Fibroblast of lung (primary cell): ENCODE data around the gene HOXA1. TPM values are rescaled to one million over a fixed set of nuclear protein-coding genes. Genes with fewer than 3 reads are reported as not detected.

Source experiments
- DNase-seq, 2 donors: peaks; one replicate each; pipeline versions ENCODE4 v3.0.0 to v3.0.0-alpha.2; 2010; ENCODE audit warnings: low read depth in 2 of 2
- H2AFZ ChIP-seq: 2 replicates; pipeline ENCODE4 v1.5.1; 2012; ENCODE audit warnings: low read length, control low read depth, inconsistent platforms
- H3K27ac ChIP-seq: 2 replicates; pipeline ENCODE4 v1.5.1; 2011; ENCODE audit warnings: low read length, control low read depth; ENCODE audit not compliant: insufficient read depth
- H3K27me3 ChIP-seq: 2 replicates; pipeline ENCODE4 v1.5.1; 2011; ENCODE audit warnings: mild to moderate bottlenecking, low read length; ENCODE audit not compliant: control insufficient read depth, insufficient read depth
- H3K36me3 ChIP-seq: 2 replicates; pipeline ENCODE4 v1.5.1; 2011; ENCODE audit warnings: low read length; ENCODE audit not compliant: control insufficient read depth, insufficient read depth
- H3K4me1 ChIP-seq: 2 replicates; pipeline ENCODE4 v1.5.1; 2011; ENCODE audit warnings: low read length; ENCODE audit not compliant: control insufficient read depth, insufficient read depth; ENCODE audit errors: extremely low read depth
- H3K4me2 ChIP-seq: 2 replicates; pipeline ENCODE4 v1.5.1; 2011; ENCODE audit warnings: low read length, control low read depth; ENCODE audit not compliant: insufficient read depth; ENCODE audit errors: extremely low read depth
- H3K4me3 ChIP-seq, 4 experiments: fragments of 200-600 bp in 1 of 4; sonication (generic) in 1 of 4; replicated peaks in 1 of 4; 2 replicates each; pipeline ENCODE4 v1.5.1; 2011 to 2016; ENCODE audit warnings: low read length in 4 of 4, low read depth in 3 of 4, mild to moderate bottlenecking in 3 of 4, control low read depth in 2 of 4, inconsistent platforms in 1 of 4, mixed read lengths in 1 of 4; ENCODE audit not compliant: insufficient read depth in 1 of 4; ENCODE audit errors: control extremely low read depth in 1 of 4
- H3K79me2 ChIP-seq: 2 replicates; pipeline ENCODE4 v1.5.1; 2012; ENCODE audit warnings: mild to moderate bottlenecking, low read length, inconsistent platforms; ENCODE audit not compliant: control insufficient read depth, insufficient read depth
- H3K9ac ChIP-seq: 2 replicates; pipeline ENCODE4 v1.5.1; 2011; ENCODE audit warnings: mild to moderate bottlenecking, low read length, control low read depth; ENCODE audit not compliant: insufficient read depth
- H3K9me3 ChIP-seq: 2 replicates; pipeline ENCODE4 v1.5.1; 2012; ENCODE audit warnings: low read depth, low read length; ENCODE audit not compliant: control insufficient read depth, insufficient read depth
- H4K20me1 ChIP-seq: 2 replicates; pipeline ENCODE4 v1.5.1; 2011; ENCODE audit warnings: low read length; ENCODE audit not compliant: control insufficient read depth, insufficient read depth; ENCODE audit errors: extremely low read depth
- EZH2 ChIP-seq: IDR thresholded peaks from 2 replicates; pipeline ENCODE4 v1.5.1; 2012; ENCODE audit warnings: low read length, control low read depth, mild to moderate bottlenecking; ENCODE audit errors: missing control alignments
- polyA plus RNA-seq, 2 donors: library from polyadenylated mRNA; depleted of rRNA in 1 of 2; stranded (reverse) in 1 of 2; unstranded in 1 of 2; fragments of >200 nt; gene quantifications; 2 replicates each; pipeline ENCODE4 v1.2.1, GENCODE V29; 2011 to 2012; ENCODE audit warnings: missing spikeins in 1 of 2
- total RNA-seq: library from RNA; depleted of rRNA; stranded (reverse); fragments of >200 nt; gene quantifications from 2 replicates; pipeline ENCODE4 v1.2.1, GENCODE V29; 2014
- TF ChIP-seq, protein P1 (sequence below), 2 donors: IDR thresholded peaks in 1 of 2; conservative IDR thresholded peaks in 1 of 2; 1 replicate in 1 of 2; 2 replicates in 1 of 2; pipeline ENCODE4 v1.5.1; 2011 to 2012; ENCODE audit warnings: low read length in 2 of 2, control low read depth in 1 of 2, inconsistent platforms in 1 of 2, low read depth in 1 of 2, mild to moderate bottlenecking in 1 of 2

The HOXA1 gene
- total and polyA plus RNA-seq, 2 donors (not counting 1 experiment from before 2014, with no cell fraction given), result 0.50 to 0.83 TPM

DNA sequence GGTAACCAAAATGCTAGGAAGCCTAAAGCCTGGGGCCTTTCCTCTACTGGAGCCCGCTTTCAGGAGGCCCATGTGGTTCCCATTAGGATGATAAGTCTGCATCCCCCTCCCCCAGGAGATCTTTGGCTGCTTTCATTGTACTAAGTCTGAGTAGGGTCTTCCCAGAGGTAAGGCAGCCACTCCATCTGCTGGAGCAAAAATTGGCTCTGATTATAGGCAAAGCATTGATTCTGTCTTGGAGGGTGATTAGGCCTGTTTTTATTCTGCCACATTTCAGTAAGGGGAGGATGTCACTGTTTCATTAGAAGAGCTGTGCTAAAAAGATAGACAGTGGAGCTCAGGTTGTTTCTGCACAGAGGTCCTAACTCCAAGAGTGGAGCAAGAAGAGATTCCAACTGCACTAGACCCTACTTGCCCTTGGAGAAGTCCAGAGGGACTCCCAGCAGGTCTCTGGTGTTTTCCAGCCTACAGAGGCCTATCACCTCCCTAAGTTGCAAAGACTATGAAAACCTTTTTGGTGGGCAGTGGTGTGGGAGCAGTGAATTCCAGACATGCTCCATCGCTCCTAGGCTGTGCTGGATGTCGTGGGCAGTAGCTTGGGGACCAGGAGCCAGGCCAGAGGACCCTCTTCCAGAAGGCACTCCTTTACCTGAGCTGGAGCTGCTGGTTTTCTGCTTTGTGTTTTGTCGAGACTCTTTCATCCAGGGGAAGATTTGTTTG, 13.8 kb upstream of the HOXA1 start:
- peaks cover 32% of the 10 kb centered on the region for H3K4me1 ChIP-seq
- no peaks in the 10 kb centered on the region for H3K27me3 ChIP-seq
- H3K36me3 ChIP-seq, result no peaks in the 10 kb centered on the region
- TF ChIP-seq, protein P1, sequence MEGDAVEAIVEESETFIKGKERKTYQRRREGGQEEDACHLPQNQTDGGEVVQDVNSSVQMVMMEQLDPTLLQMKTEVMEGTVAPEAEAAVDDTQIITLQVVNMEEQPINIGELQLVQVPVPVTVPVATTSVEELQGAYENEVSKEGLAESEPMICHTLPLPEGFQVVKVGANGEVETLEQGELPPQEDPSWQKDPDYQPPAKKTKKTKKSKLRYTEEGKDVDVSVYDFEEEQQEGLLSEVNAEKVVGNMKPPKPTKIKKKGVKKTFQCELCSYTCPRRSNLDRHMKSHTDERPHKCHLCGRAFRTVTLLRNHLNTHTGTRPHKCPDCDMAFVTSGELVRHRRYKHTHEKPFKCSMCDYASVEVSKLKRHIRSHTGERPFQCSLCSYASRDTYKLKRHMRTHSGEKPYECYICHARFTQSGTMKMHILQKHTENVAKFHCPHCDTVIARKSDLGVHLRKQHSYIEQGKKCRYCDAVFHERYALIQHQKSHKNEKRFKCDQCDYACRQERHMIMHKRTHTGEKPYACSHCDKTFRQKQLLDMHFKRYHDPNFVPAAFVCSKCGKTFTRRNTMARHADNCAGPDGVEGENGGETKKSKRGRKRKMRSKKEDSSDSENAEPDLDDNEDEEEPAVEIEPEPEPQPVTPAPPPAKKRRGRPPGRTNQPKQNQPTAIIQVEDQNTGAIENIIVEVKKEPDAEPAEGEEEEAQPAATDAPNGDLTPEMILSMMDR (conservative IDR thresholded peaks at IDR 0.05 in 1 of 2, IDR thresholded peaks at IDR 0.05 in 1 of 2; ENCODE audit: low read depth in 1 of 2, low read length in 2 of 2), result no peak
- TF ChIP-seq EZH2, result no peak
- no peak overlapping the region for H3K9ac ChIP-seq
- no peaks in the 10 kb centered on the region for H3K9me3 ChIP-seq
- H4K20me1 ChIP-seq, result no peaks in the 10 kb centered on the region
- peak in 1 of 2 donors; percentile 22 for DNase-seq
- peak overlapping the region; percentile 37 for H3K4me2 ChIP-seq
- H2AFZ ChIP-seq, result no peak overlapping the region
- H3K27ac ChIP-seq, result peak overlapping the region; percentile 95
- peak overlapping the region in 1 of 4 experiments; percentile 92 for H3K4me3 ChIP-seq
- peaks cover 63% of the 10 kb centered on the region for H3K79me2 ChIP-seq

DNA sequence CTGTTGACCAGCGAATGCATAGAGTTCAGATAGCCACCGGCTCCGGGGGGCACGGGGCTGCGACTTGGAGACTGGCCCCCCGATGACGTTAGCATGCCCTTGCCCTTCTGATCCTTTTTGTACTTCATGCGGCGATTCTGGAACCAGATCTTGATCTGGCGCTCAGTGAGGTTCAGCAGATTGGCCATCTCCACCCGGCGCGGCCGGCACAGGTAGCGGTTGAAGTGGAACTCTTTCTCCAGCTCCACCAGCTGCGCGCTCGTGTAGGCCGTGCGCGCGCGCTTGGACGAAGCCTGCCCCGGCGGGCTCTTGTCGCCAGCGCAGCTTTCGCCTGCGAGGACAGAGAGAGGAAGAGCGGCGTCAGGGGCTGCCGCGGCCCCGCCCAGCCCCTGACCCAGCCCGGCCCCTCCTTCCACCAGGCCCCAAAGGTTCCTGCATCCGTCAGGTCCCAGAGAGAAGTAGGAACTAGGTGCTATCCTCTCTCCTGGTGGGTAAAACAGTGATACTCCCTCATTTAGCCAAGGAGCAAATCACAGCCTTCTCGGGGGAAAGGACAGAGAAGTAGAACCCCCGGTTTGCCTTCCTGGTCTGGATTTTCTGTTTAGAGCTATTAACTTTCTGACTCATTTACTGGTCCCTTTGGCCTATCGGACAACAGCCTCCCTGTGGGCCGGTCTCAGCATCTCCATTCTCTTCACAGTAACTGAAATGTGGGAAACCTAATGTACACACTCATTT, 12.8 kb upstream of the HOXA1 start:
- no peak overlapping the region for H2AFZ ChIP-seq
- H3K36me3 ChIP-seq, result no peaks in the 10 kb centered on the region
- H3K4me1 ChIP-seq, result peaks cover 32% of the 10 kb centered on the region
- peak overlapping the region; percentile 95 for H3K27ac ChIP-seq
- H3K79me2 ChIP-seq, result peaks cover 64% of the 10 kb centered on the region
- no peaks in the 10 kb centered on the region for H4K20me1 ChIP-seq
- H3K9me3 ChIP-seq, result no peaks in the 10 kb centered on the region
- H3K4me2 ChIP-seq, result peak overlapping the region; percentile 89
- H3K4me3 ChIP-seq, result peak overlapping the region; percentile 20 to 92 (median 44)
- H3K9ac ChIP-seq, result peak overlapping the region; percentile 76
- peak; percentile 82 to 88 for DNase-seq
- H3K27me3 ChIP-seq, result no peaks in the 10 kb centered on the region
- TF ChIP-seq, protein P1 (conservative IDR thresholded peaks at IDR 0.05 in 1 of 2, IDR thresholded peaks at IDR 0.05 in 1 of 2; ENCODE audit: low read depth in 1 of 2, low read length in 2 of 2), result no peak
- TF ChIP-seq EZH2, result no peak
